Endothelial cell of umbilical vein (primary cell): ENCODE results near the gene SSRP1. TPM values are rescaled to one million over a fixed set of nuclear protein-coding genes. Genes with fewer than 3 reads are reported as not detected.

Experiments
- BruUV-seq: library from RNA; stranded (reverse); fragments of 400-500 nt; replicated peaks from 2 replicates; lab custom pipeline; 2021; lab: Mats Ljungman, UMichigan
- CTCF ChIA-PET: fragments of 300-600, 350-600 bp; sonication (Branson Sonifier 250); formaldehyde crosslinking; loops from one replicate; lab custom pipeline; 2021; ENCODE audit warnings: antibody characterized with exemption, inconsistent platforms; lab: Charles Lee
- POLR2A ChIA-PET: fragments of 300-600, 350-600 bp; sonication (Branson Sonifier 250); formaldehyde crosslinking; loops from one replicate; lab custom pipeline; 2021; ENCODE audit warnings: antibody characterized with exemption, inconsistent platforms; lab: Charles Lee
- DNase-seq: peaks from one replicate; pipeline ENCODE4 v3.0.0-alpha.2; 2011; ENCODE audit warnings: low read depth, low spot score
- FAIRE-seq: peaks from 2 replicates; lab custom pipeline; 2011; peaks lifted over from hg19 to GRCh38; lab: Jason Lieb, UNC
- H2AFZ ChIP-seq: 2 replicates; pipeline ENCODE4 v1.6.0; 2012; ENCODE audit warnings: low read depth, low read length, control low read depth, inconsistent platforms
- H3K27ac ChIP-seq: 2 replicates; pipeline ENCODE4 v1.5.1; 2011; ENCODE audit warnings: low read depth, mild to moderate bottlenecking, control low read depth, low read length, moderate library complexity; ENCODE audit not compliant: insufficient read depth
- H3K27me3 ChIP-seq, 2 experiments: 2 replicates each; pipeline versions ENCODE4 v1.6.0 to v1.6.1; 2011; ENCODE audit warnings: low read length in 2 of 2, mixed read lengths in 1 of 2; ENCODE audit not compliant: control insufficient read depth in 2 of 2, insufficient read depth in 2 of 2
- H3K36me3 ChIP-seq, 2 experiments: 2 replicates in 1 of 2; 3 replicates in 1 of 2; pipeline ENCODE4 v1.5.1; 2011; ENCODE audit warnings: low read length in 2 of 2, mild to moderate bottlenecking in 1 of 2, moderate library complexity in 1 of 2; ENCODE audit not compliant: control insufficient read depth in 2 of 2, insufficient read depth in 2 of 2; ENCODE audit errors: extremely low read depth in 1 of 2
- H3K4me1 ChIP-seq: 3 replicates; pipeline ENCODE4 v1.5.1; 2011; ENCODE audit warnings: mild to moderate bottlenecking, low read length; ENCODE audit not compliant: control insufficient read depth, insufficient read depth; ENCODE audit errors: extremely low read depth
- H3K4me2 ChIP-seq: 2 replicates; pipeline ENCODE4 v1.6.1; 2011; ENCODE audit warnings: low read length, control low read depth, mixed read lengths; ENCODE audit not compliant: insufficient read depth
- H3K4me3 ChIP-seq, 3 experiments: fragments of 200-600 bp in 1 of 3; sonication (generic), shearing (Covaris generic) in 1 of 3; replicated peaks in 1 of 3; 2 replicates each; pipeline ENCODE4 v1.5.1; 2011 to 2016; ENCODE audit warnings: control low read depth in 3 of 3, low read length in 3 of 3, mild to moderate bottlenecking in 2 of 3, inconsistent platforms in 1 of 3, low read depth in 1 of 3, moderate library complexity in 1 of 3; ENCODE audit not compliant: insufficient read depth in 1 of 3
- H3K79me2 ChIP-seq: 2 replicates; pipeline ENCODE4 v1.6.0; 2012; ENCODE audit warnings: low read length, inconsistent platforms; ENCODE audit not compliant: control insufficient read depth, insufficient read depth
- H3K9ac ChIP-seq: replicated peaks from 2 replicates; pipeline ENCODE3; 2011; ENCODE audit warnings: low read length, control low read depth; ENCODE audit not compliant: insufficient read depth; ENCODE audit errors: extremely low read depth
- H3K9me1 ChIP-seq: replicated peaks from 3 replicates; pipeline ENCODE4 v1.6.0; 2011; ENCODE audit warnings: mild to moderate bottlenecking, low read length; ENCODE audit not compliant: control insufficient read depth, insufficient read depth; ENCODE audit errors: extremely low read depth
- H3K9me3 ChIP-seq: replicated peaks from 2 replicates; pipeline ENCODE4 v1.5.1; 2012; ENCODE audit warnings: low read length, inconsistent platforms; ENCODE audit not compliant: control insufficient read depth, insufficient read depth
- H4K20me1 ChIP-seq: replicated peaks from 2 replicates; pipeline ENCODE3; 2011; ENCODE audit warnings: mild to moderate bottlenecking, low read length; ENCODE audit not compliant: control insufficient read depth, insufficient read depth; ENCODE audit errors: extremely low read depth
- EZH2 ChIP-seq: IDR thresholded peaks from 2 replicates; pipeline ENCODE4 v1.6.1; 2012; ENCODE audit warnings: borderline replicate concordance, low read depth, mild to moderate bottlenecking, moderate library complexity, low read length, inconsistent platforms; ENCODE audit not compliant: severe bottlenecking
- JUN ChIP-seq: IDR thresholded peaks from 2 replicates; pipeline ENCODE4 v1.6.1; 2011; ENCODE audit warnings: borderline replicate concordance, low read depth; ENCODE audit not compliant: insufficient read length, insufficient read depth
- MAX ChIP-seq: IDR thresholded peaks from 2 replicates; pipeline ENCODE4 v1.6.1; 2011; ENCODE audit not compliant: insufficient read depth, insufficient read length
- MYC ChIP-seq: IDR thresholded peaks from one replicate; pipeline ENCODE4 v1.6.1; 2011; ENCODE audit warnings: mild to moderate bottlenecking, low read depth, low read length
- POLR2AphosphoS5 ChIP-seq: IDR thresholded peaks from 2 replicates; pipeline ENCODE4 v1.6.1; 2012; ENCODE audit warnings: low read depth, mild to moderate bottlenecking, control low read depth, low read length, moderate library complexity; ENCODE audit not compliant: insufficient read depth
- dilution Hi-C: fragments of 300-500 bp; cut with MboI; formaldehyde crosslinking; loops from one replicate; pipeline ENCODE4 v1.15.0; 2019; ENCODE audit warnings: low sequenced_read_pairs; ENCODE audit not compliant: extremely low pct_ligation_motif_present
- intact Hi-C: fragments of 100-400 bp; cut with micrococcal nuclease; formaldehyde crosslinking; loops from one replicate; pipeline ENCODE4 v1.10.0; 2022
- polyA plus RNA-seq, 4 experiments: library from polyadenylated mRNA; depleted of rRNA in 3 of 4; stranded (reverse) in 3 of 4; unstranded in 1 of 4; fragments of >200 nt; gene quantifications; 2 replicates each; pipeline versions ENCODE4 v1.2.1 to v1.2.3, GENCODE V29; 2011 to 2012; ENCODE audit warnings: missing spikeins in 1 of 4
- total RNA-seq: library from RNA; stranded (reverse); gene quantifications from 2 replicates; pipeline ENCODE4 v1.2.3, GENCODE V29; 2021

The SSRP1 gene
- total and polyA plus RNA-seq, 2 donors (not counting 3 experiments of a cell fraction or from before 2014, with no cell fraction given) = 130 to 146 TPM

GRCh38 chr11:57330029-57330428 lies 5.7 kb downstream of the SSRP1 start:
- intact Hi-C loops = no loop called here
- POLR2A ChIA-PET = no interaction called here

GRCh38 chr11:57327721-57328120 lies 8.0 kb downstream of the SSRP1 start:
- no peaks in the 10 kb centered on the region for H3K27me3 ChIP-seq
- no TSS peak for BruUV-seq
- H3K4me1 ChIP-seq = peaks cover 26% of the 10 kb centered on the region
- no peak for TF ChIP-seq MAX
- no peak for TF ChIP-seq EZH2
- TF ChIP-seq MYC = no peak
- no peak for TF ChIP-seq POLR2AphosphoS5
- intact Hi-C loops (loop anchor here (5.0 kb wide), 1 partner anchor 320 kb away; the partner anchor contains the start of gene YPEL4), dilution Hi-C loops (no loop called here)
- ChIA-PET POLR2A (no interaction called here), CTCF (no interaction called here)
- no peak for DNase-seq
- no peak overlapping the region for H3K4me2 ChIP-seq
- H2AFZ ChIP-seq = no peak overlapping the region
- H4K20me1 ChIP-seq = no peaks in the 10 kb centered on the region
- FAIRE-seq = no peak
- no peaks in the 10 kb centered on the region for H3K9me3 ChIP-seq
- no peak overlapping the region for H3K27ac ChIP-seq
- no peak overlapping the region for H3K4me3 ChIP-seq
- H3K9ac ChIP-seq = no peak overlapping the region
- peaks cover 31 to 41% of the 10 kb centered on the region in 2 experiments for H3K36me3 ChIP-seq
- H3K79me2 ChIP-seq = peaks cover 13% of the 10 kb centered on the region
- H3K9me1 ChIP-seq = no peaks in the 10 kb centered on the region

More at GRCh38 chr11:57330029-57330428, 5.7 kb downstream of the SSRP1 start:
- H3K9me3 ChIP-seq = no peaks in the 10 kb centered on the region
- H2AFZ ChIP-seq = no peak overlapping the region
- CTCF ChIA-PET = no interaction called here
- dilution Hi-C loops = no loop called here
- peaks cover 23% of the 10 kb centered on the region for H3K79me2 ChIP-seq
- BruUV-seq = no TSS peak
- H4K20me1 ChIP-seq = no peaks in the 10 kb centered on the region
- FAIRE-seq (no peak), DNase-seq (no peak)
- H3K36me3 ChIP-seq = peaks cover 34 to 44% of the 10 kb centered on the region in 2 experiments
- no peak overlapping the region for H3K27ac ChIP-seq
- no peak overlapping the region for H3K4me3 ChIP-seq
- H3K4me2 ChIP-seq = no peak overlapping the region
- no peak overlapping the region for H3K9ac ChIP-seq
- H3K27me3 ChIP-seq = no peaks in the 10 kb centered on the region
- H3K9me1 ChIP-seq = no peaks in the 10 kb centered on the region
- TF ChIP-seq JUN = no peak
- peaks cover 23% of the 10 kb centered on the region for H3K4me1 ChIP-seq
